ENCODE data around the gene NTNG1. TPM values are rescaled to one million over a fixed set of nuclear protein-coding genes. Genes with fewer than 3 reads are reported as not detected.

Gene NTNG1
- total and polyA plus RNA-seq, 2 of the 4 experiments (the other 2 are of a cell fraction), result 1.2 to 2.3 TPM

- Histone ChIP-seq H3K9me1 (ENCODE audit: insufficient read depth, low read length) (no peaks in the 10 kb centered on the region), H3K18ac (ENCODE audit: low read depth, low read length) (no peak overlapping the region), H3K27me3 (ENCODE audit: control insufficient read depth, insufficient read depth, low read length) (no peaks in the 10 kb centered on the region), H3K4me1 (ENCODE audit: control insufficient read depth, insufficient read depth, low read length) (no peaks in the 10 kb centered on the region), H2BK15ac (ENCODE audit: low read depth, low read length) (no peak overlapping the region), H3K14ac (replicated peaks; ENCODE audit: low read depth, low read length) (no peak overlapping the region), H3K9me3 (ENCODE audit: control insufficient read depth, insufficient read depth, low read length) (no peaks in the 10 kb centered on the region), H4K5ac (ENCODE audit: low read depth, low read length) (no peak overlapping the region), H2BK20ac (ENCODE audit: low read depth, low read length) (no peak overlapping the region), H3K79me1 (ENCODE audit: low read depth in 1 of 2, low read length in 2 of 2) (no peaks in the 10 kb centered on the region), H3K4ac (ENCODE audit: low read depth, low read length) (no peak overlapping the region), H2AK5ac (ENCODE audit: low read depth, low read length) (no peak overlapping the region), H3K36me3 (ENCODE audit: control insufficient read depth, insufficient read depth, low read length) (no peaks in the 10 kb centered on the region), H2BK5ac (ENCODE audit: low read depth, low read length, poor library complexity, severe bottlenecking) (no peak overlapping the region), H3K4me2 (ENCODE audit: low read depth, low read length) (no peak overlapping the region), H3K27ac (ENCODE audit: insufficient read depth, low read length) (no peak overlapping the region), H4K20me1 (ENCODE audit: insufficient read depth, low read length) (no peaks in the 10 kb centered on the region), H3K4me3 (ENCODE audit: insufficient read depth, low read depth, low read length) (no peak overlapping the region), H3K23ac (ENCODE audit: low read depth, low read length) (no peak overlapping the region), H2AK9ac (replicated peaks; ENCODE audit: low read depth, low read length, poor library complexity) (no peak overlapping the region), H3K56ac (ENCODE audit: extremely low read depth, insufficient read depth, low read length) (no peak overlapping the region), H4K91ac (ENCODE audit: insufficient read depth, low read depth, low read length) (no peak overlapping the region), H2BK120ac (ENCODE audit: low read depth, low read length) (no peak overlapping the region), H4K8ac (ENCODE audit: low read depth in 2 of 2, low read length in 2 of 2) (no peak overlapping the region), H2AFZ (replicated peaks; ENCODE audit: low read length, poor library complexity) (no peak overlapping the region), H3K9ac (ENCODE audit: low read depth, low read length) (no peak overlapping the region)
- intact Hi-C loops (cut with micrococcal nuclease), result no loop called here
- CTCF ChIA-PET, result no interaction called here
- in situ Hi-C loops (cut with MboI; ENCODE audit: low sequenced_read_pairs), result no loop called here
- dilution Hi-C loops (cut with HindIII; ENCODE audit: low sequenced_read_pairs, unreplicated experiment), result no loop called here
- ATAC-seq (ENCODE audit: low read depth), result no peak
- POLR2A ChIA-PET (ENCODE audit: unreplicated experiment), result no interaction called here
- TF ChIP-seq NFE2L2 (IDR thresholded peaks at IDR 0.05; ENCODE audit: low read depth, low read length) (no peak), CHD1 (IDR thresholded peaks at IDR 0.05; ENCODE audit: low read depth, low read length) (no peak), MXI1 (IDR thresholded peaks at IDR 0.05; ENCODE audit: borderline replicate concordance, low read depth, low read length) (no peak), CTCF (conservative IDR thresholded peaks at IDR 0.05; ENCODE audit: low read depth, low read length) (no peak), CEBPB (IDR thresholded peaks at IDR 0.05; ENCODE audit: low read depth, low read length) (no peak), ELK1 (IDR thresholded peaks at IDR 0.05; ENCODE audit: borderline replicate concordance, low read depth, low read length) (no peak), MAZ (IDR thresholded peaks at IDR 0.05; ENCODE audit: borderline replicate concordance, low read depth, low read length) (no peak), FOS (IDR thresholded peaks at IDR 0.05; ENCODE audit: low read depth, low read length) (no peak), RAD21 (IDR thresholded peaks at IDR 0.05; ENCODE audit: low read length) (no peak), POLR2A (IDR thresholded peaks at IDR 0.05; ENCODE audit: low read depth, low read length) (no peak), MAFK (IDR thresholded peaks at IDR 0.05; ENCODE audit: low read depth, low read length) (no peak), RCOR1 (IDR thresholded peaks at IDR 0.05; ENCODE audit: insufficient replicate concordance, low read length) (no peak), RFX5 (IDR thresholded peaks at IDR 0.05; ENCODE audit: low read depth, low read length) (no peak), SMC3 (IDR thresholded peaks at IDR 0.05; ENCODE audit: low read depth, low read length) (no peak)
- DNase-seq, result no peak
- no TSS peak for BruUV-seq (replicated peaks)
These were observed 201.5 kb downstream of the NTNG1 start for GRCh38 chr1:107342316-107342715.

All from IMR-90 (cell line).